Thyroid gland (tissue), 4 donors: ENCODE data around the gene ABCA2. TPM values are rescaled to one million over a fixed set of nuclear protein-coding genes. Genes with fewer than 3 reads are reported as not detected.

Source experiments
- DNase-seq, 2 donors: peaks; one replicate each; pipeline ENCODE4 v3.0.0-alpha.2; 2019
- H3K27ac ChIP-seq, 3 donors: fragments of 200-600 bp; sonication (generic); 1 replicate in 2 of 3; 2 replicates in 1 of 3; pipeline ENCODE4 v1.5.1; 2016 to 2019; ENCODE audit warnings: mild to moderate bottlenecking in 1 of 3, moderate library complexity in 1 of 3
- H3K27me3 ChIP-seq: fragments of 200-600 bp; sonication (generic); one replicate; pipeline ENCODE4 v1.5.1; 2019
- H3K36me3 ChIP-seq, 2 donors: fragments of 200-600 bp; sonication (generic); one replicate each; pipeline ENCODE4 v1.5.1; 2016 to 2019
- H3K4me1 ChIP-seq, 2 donors: fragments of 200-600 bp; sonication (generic); one replicate each; pipeline ENCODE4 v1.5.1; 2017 to 2019
- H3K4me3 ChIP-seq, 3 donors: fragments of 200-600 bp; sonication (generic); replicated peaks in 1 of 3; 1 replicate in 2 of 3; 2 replicates in 1 of 3; pipeline ENCODE4 v1.5.1; 2016; ENCODE audit warnings: mild to moderate bottlenecking in 1 of 3
- H3K9me3 ChIP-seq: fragments of 200-600 bp; sonication (generic); one replicate; pipeline ENCODE4 v1.5.1; 2017
- POLR2A ChIP-seq, 2 donors: fragments of 450-650 bp; IDR thresholded peaks; one replicate each; pipeline ENCODE4 v1.6.1; 2017; ENCODE audit warnings: antibody characterized with exemption in 2 of 2, mild to moderate bottlenecking in 2 of 2, moderate library complexity in 1 of 2
- WGBS, 2 donors: methylation state at CpG; one replicate each; pipeline ENCODE4 v1.1.5; 2017; 5-methylcytosine and 5-hydroxymethylcytosine counted together
- intact Hi-C: fragments of 100-400 bp; cut with DNase I; formaldehyde crosslinking; loops from one replicate; pipeline ENCODE4 v1.15.1; 2023
- total RNA-seq, 4 donors: library from RNA; depleted of rRNA; stranded (reverse); fragments of >200 nt; gene quantifications; one replicate each; pipeline ENCODE4 v1.2.3, GENCODE V29; 2016
- TF ChIP-seq, protein P1 (sequence below), 6 experiments: fragments of 200-600 bp in 3 of 6; fragments of 450-650 bp in 3 of 6; sonication (generic) in 3 of 6; IDR thresholded peaks; one replicate each; pipeline ENCODE4 v1.5.1; 2016 to 2019; ENCODE audit warnings: antibody characterized with exemption in 6 of 6, mild to moderate bottlenecking in 2 of 6, inconsistent platforms in 1 of 6, moderate library complexity in 1 of 6

ABCA2 gene
- total RNA-seq, 4 donors from 2014 or later: 36.8 to 59.7 (median 50.2) TPM

DNA sequence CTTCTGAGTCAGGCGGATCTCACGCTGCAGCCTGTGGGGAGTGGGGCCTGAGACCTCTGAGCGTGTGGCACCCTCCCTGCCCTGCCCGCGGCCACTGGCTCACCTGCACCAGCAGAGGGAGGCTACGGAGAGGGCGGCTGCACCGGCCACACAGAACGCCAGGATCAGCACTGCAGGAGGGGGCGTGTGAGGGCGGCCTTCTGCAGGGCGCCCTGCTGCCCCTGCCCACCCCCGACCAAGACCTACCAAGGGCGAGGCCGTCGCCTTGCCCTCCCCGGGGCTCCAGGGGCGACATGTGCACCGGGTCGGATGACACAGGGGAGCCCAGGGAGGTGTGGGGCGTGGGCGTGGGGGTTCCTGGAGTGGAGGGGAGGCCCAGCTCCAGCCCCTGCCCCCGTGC is 12.5 kb upstream of the ABCA2 start:
- Histone ChIP-seq H3K4me3 (no peak overlapping the region), H3K27me3 (no peaks in the 10 kb centered on the region), H3K4me1 (peaks cover under 1 to 17% of the 10 kb centered on the region in 2 donors), H3K9me3 (no peaks in the 10 kb centered on the region), H3K36me3 (peaks cover 0 to 8% of the 10 kb centered on the region in 2 donors), H3K27ac (no peak overlapping the region)
- DNase-seq: no peak
- no peak for TF ChIP-seq POLR2A (IDR thresholded peaks at IDR 0.05)
- TF ChIP-seq, protein P1, sequence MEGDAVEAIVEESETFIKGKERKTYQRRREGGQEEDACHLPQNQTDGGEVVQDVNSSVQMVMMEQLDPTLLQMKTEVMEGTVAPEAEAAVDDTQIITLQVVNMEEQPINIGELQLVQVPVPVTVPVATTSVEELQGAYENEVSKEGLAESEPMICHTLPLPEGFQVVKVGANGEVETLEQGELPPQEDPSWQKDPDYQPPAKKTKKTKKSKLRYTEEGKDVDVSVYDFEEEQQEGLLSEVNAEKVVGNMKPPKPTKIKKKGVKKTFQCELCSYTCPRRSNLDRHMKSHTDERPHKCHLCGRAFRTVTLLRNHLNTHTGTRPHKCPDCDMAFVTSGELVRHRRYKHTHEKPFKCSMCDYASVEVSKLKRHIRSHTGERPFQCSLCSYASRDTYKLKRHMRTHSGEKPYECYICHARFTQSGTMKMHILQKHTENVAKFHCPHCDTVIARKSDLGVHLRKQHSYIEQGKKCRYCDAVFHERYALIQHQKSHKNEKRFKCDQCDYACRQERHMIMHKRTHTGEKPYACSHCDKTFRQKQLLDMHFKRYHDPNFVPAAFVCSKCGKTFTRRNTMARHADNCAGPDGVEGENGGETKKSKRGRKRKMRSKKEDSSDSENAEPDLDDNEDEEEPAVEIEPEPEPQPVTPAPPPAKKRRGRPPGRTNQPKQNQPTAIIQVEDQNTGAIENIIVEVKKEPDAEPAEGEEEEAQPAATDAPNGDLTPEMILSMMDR (IDR thresholded peaks at IDR 0.05): no peak
- WGBS, 2 donors: 88 to 89% methylated on average over 12 to 22 of the region's 23 CpGs
- intact Hi-C loops: no loop called here

DNA sequence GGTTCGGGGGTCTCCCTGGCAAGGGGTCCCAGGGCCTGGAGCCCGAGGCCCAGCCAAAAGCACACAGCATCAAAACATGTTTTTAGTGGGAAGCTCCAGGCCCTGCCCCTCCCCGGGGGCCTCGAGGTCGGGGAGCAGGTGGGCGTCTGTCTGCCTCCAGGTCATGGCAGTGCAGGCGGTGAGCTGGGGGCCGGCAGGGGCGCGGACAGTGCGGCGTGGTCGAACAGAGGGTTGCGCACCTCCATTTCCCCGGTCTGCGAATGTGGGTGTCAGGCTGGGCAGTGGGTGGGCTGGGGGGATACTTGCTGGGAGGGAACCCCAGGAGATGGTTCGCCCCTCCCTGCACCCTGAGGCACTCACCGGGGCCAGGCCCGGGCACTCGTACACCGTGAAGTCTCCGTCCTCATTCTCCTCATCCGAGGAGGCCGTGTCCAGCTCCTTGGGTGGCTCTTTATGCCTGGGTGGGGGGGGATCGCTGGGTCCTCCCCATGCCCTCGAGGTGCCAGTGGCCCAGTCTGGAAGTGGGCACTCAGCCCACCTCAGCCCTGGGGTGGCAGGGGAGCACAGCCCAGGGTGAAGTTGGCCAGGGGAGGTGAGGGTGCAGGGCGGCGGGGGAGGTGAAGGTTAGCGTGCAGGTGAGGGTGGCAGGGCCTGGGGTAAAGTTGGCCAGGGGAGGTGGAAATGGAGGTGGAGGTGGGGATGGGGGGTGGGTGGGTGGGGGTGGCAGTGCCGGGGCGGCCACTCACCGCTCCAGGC is 11.8 kb upstream of the ABCA2 start:
- intact Hi-C loops: loop anchor here (10.0 kb wide), 1 partner anchor 195 kb away; the partner anchor contains the start of genes AJM1 and PHPT1
- peaks cover 0 to 8% of the 10 kb centered on the region in 2 donors for H3K36me3 ChIP-seq
- no peak for TF ChIP-seq POLR2A (IDR thresholded peaks at IDR 0.05)
- TF ChIP-seq, protein P1 (IDR thresholded peaks at IDR 0.05): no peak
- DNase-seq: no peak
- no peaks in the 10 kb centered on the region for H3K27me3 ChIP-seq
- peaks cover 9 to 17% of the 10 kb centered on the region in 2 donors for H3K4me1 ChIP-seq
- H3K9me3 ChIP-seq: no peaks in the 10 kb centered on the region
- no peak overlapping the region for H3K27ac ChIP-seq
- WGBS, 2 donors: 89 to 91% methylated on average over 22 to 27 of the region's 32 CpGs
- no peak overlapping the region for H3K4me3 ChIP-seq

DNA sequence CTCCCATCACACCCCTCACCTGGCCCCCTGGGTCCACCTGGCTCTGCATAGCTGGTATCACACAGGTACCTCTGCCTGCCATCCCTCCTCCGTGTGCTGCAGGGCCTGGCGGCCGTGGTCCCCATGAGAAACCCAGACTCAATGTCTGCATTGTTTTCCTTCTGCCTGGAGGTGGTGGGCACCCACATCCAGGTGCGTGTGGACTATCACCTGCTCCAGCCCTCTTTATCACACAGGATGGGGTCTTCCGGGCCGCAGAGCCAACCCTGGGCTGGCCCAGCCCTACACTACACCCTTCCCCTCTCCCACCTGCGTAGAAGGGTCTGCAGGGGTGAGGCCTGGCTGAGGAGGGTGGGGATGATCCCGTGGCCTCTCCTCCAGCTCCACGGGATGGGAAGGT is 10.9 kb upstream of the ABCA2 start:
- no peaks in the 10 kb centered on the region for H3K9me3 ChIP-seq
- no peak overlapping the region for H3K4me3 ChIP-seq
- H3K36me3 ChIP-seq: peaks cover 0 to 8% of the 10 kb centered on the region in 2 donors
- 87 to 92% methylated on average over 6 to 7 of the region's 9 CpGs for WGBS, 2 donors
- H3K4me1 ChIP-seq: peaks cover 10 to 20% of the 10 kb centered on the region in 2 donors
- H3K27ac ChIP-seq: no peak overlapping the region
- TF ChIP-seq POLR2A (IDR thresholded peaks at IDR 0.05): no peak
- TF ChIP-seq, protein P1 (IDR thresholded peaks at IDR 0.05): no peak
- no peaks in the 10 kb centered on the region for H3K27me3 ChIP-seq
- intact Hi-C loops: loop anchor here (10.0 kb wide), 1 partner anchor 194 kb away; the partner anchor contains the start of genes AJM1 and PHPT1
- no peak for DNase-seq

DNA sequence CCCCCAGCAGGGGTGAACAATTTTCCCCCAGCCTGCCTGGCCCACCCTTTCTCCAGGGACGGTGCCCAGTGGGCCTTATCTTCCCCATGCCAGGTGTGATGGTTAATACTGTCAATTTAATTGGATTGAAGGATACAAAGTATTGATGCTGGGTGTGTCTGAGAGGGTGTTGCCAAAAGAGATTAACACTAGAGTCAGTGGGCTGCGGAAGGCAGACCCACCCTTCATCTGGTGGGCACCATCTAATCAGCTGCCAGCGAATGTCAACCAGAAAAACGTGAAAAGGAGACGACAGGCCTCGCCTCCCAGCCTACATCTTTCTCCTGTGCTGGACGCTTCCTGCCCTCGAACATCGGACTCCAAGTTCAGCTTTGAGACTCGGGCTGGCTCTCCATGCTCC is 9.4 kb upstream of the ABCA2 start:
- intact Hi-C loops: loop anchor here (10.0 kb wide), 1 partner anchor 193 kb away; the partner anchor contains the start of genes AJM1 and PHPT1
- H3K27me3 ChIP-seq: no peaks in the 10 kb centered on the region
- 93 to 95% methylated on average over 10 of the region's 10 CpGs for WGBS, 2 donors
- no peak overlapping the region for H3K4me3 ChIP-seq
- DNase-seq: no peak
- H3K4me1 ChIP-seq: peaks cover 10 to 20% of the 10 kb centered on the region in 2 donors
- no peak overlapping the region for H3K27ac ChIP-seq
- peaks cover 0 to 8% of the 10 kb centered on the region in 2 donors for H3K36me3 ChIP-seq
- TF ChIP-seq, protein P1 (IDR thresholded peaks at IDR 0.05): no peak
- TF ChIP-seq POLR2A (IDR thresholded peaks at IDR 0.05): no peak
- no peaks in the 10 kb centered on the region for H3K9me3 ChIP-seq

DNA sequence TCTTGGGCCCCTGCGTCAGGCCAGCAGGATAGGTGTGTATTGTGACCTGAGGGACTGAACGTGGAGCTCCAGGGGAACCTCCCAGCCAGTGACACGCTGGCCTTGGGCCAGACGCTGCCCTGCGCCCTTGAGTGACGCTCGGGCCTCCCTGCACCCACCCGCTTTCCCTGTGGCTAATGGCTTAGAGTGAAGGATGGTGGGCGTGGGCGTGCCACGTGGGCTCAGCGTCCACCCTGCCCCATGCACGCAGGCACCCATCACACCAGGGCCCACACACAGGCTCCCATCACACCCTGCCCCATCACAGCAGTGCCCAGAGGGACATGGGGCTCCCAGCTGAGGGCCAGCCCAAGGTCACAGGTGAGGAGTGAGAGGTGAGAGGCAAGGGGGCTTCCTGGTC is 9.0 kb upstream of the ABCA2 start:
- H3K4me1 ChIP-seq: peaks cover 10 to 20% of the 10 kb centered on the region in 2 donors
- no peak overlapping the region for H3K27ac ChIP-seq
- 66 to 79% methylated on average over 8 to 13 of the region's 13 CpGs for WGBS, 2 donors
- H3K27me3 ChIP-seq: no peaks in the 10 kb centered on the region
- H3K9me3 ChIP-seq: no peaks in the 10 kb centered on the region
- H3K4me3 ChIP-seq: no peak overlapping the region
- H3K36me3 ChIP-seq: peaks cover 0 to 8% of the 10 kb centered on the region in 2 donors
- no peak for DNase-seq
- TF ChIP-seq, protein P1 (IDR thresholded peaks at IDR 0.05): no peak
- no peak for TF ChIP-seq POLR2A (IDR thresholded peaks at IDR 0.05)
- intact Hi-C loops: loop anchor here (10.0 kb wide), 1 partner anchor 192 kb away; the partner anchor contains the start of genes AJM1 and PHPT1
